AG04449 (cell line): ENCODE results near the gene DNLZ.

Source experiments
- CTCF ChIA-PET: fragments of 350-600 bp; formaldehyde crosslinking; extraction: SDS; loops from one replicate; lab custom pipeline; 2021; ENCODE audit warnings: antibody characterized with exemption; lab: Yijun Ruan, JAX
- POLR2A ChIA-PET: fragments of 400-600, 350-600 bp; formaldehyde crosslinking; extraction: SDS; loops from one replicate; lab custom pipeline; 2020; ENCODE audit warnings: antibody characterized with exemption, inconsistent platforms; lab: Yijun Ruan, JAX
- DNase-seq: peaks from one replicate; pipeline ENCODE4 v3.0.0-alpha.2; 2010; ENCODE audit warnings: low read depth, low spot score
- H3K4me3 ChIP-seq: 2 replicates; pipeline ENCODE4 v1.5.1; 2011; ENCODE audit warnings: low read depth, mild to moderate bottlenecking, control low read depth, low read length
- TF ChIP-seq, protein P1 (sequence below): IDR thresholded peaks from one replicate; pipeline ENCODE4 v1.5.1; 2011; ENCODE audit warnings: mild to moderate bottlenecking, moderate library complexity, low read length, control low read depth, inconsistent platforms; ENCODE audit not compliant: insufficient read depth; ENCODE audit errors: missing control alignments

The DNLZ gene

DNA sequence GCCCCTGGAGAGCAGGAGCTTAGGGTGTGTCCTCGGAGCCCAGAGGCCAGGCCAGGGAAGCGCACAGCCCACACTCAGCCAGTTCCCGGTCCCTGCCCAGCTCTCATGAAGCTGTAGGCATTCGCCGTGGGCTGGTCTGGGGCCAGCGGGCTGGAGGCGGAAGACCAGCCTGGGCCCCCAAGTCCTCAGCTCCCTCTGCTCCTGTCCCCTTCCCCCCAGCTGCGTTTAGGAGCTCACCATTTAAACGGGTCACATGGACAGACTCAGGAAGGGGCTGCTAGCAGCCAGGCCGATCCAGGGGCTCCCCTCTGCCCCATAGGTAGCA lies 17.4 kb downstream of the DNLZ start:
- CTCF ChIA-PET: interaction anchor here (0.9 to 4.6 kb wide), 8 partner anchors 9 to 55 kb away, joined by 3 to 34 read pairs (median 6); partner anchors contain the start of genes DNLZ and GPSM1
- H3K4me3 ChIP-seq: no peak overlapping the region
- DNase-seq: no peak

DNA sequence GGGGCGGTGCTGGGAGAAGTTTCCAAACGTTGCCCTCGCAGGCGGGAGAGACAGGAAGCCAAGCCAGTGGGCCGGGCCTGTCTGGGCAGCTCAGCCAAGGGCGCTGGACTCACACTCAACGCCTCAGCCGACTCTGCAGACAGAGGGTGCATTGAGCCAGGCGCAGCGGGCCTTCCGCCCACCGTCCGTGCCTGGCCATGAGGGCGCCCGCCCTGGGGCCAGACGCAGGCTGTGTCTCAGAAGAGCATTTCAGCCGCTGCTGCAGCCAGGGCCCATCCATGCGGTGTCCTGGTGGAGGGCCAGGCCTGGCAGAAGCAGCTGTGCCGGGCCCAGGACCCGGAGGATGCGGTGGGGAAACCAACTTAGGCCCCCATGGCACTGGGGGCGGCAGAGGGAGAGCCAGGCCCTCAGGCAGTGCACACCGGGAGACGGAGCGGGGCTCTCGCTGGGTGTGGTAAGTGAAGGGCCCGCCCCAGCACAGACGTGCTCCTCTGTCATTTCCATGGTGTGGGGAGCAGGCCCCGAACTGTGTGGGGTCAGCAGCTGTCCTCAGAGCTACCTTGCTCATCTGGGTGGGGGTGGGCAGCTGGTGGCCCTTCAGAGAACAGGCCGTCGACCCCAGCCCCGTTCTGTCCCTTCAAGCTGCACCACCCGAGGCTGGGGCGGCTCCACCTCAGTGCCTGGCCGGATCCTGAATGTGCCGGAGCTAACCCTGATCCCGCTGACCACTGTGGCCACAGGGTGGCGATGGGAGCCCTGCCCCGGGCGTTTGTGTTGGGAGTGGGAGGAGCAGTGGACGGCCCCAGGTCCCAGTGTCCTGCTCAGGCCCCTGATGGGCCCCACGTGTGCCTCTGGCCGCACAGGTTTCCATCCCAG lies 18.0 kb downstream of the DNLZ start:
- TF ChIP-seq, protein P1, sequence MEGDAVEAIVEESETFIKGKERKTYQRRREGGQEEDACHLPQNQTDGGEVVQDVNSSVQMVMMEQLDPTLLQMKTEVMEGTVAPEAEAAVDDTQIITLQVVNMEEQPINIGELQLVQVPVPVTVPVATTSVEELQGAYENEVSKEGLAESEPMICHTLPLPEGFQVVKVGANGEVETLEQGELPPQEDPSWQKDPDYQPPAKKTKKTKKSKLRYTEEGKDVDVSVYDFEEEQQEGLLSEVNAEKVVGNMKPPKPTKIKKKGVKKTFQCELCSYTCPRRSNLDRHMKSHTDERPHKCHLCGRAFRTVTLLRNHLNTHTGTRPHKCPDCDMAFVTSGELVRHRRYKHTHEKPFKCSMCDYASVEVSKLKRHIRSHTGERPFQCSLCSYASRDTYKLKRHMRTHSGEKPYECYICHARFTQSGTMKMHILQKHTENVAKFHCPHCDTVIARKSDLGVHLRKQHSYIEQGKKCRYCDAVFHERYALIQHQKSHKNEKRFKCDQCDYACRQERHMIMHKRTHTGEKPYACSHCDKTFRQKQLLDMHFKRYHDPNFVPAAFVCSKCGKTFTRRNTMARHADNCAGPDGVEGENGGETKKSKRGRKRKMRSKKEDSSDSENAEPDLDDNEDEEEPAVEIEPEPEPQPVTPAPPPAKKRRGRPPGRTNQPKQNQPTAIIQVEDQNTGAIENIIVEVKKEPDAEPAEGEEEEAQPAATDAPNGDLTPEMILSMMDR: peak; percentile 52
- no peak overlapping the region for H3K4me3 ChIP-seq
- ChIA-PET CTCF (interaction anchor here (0.9 to 4.6 kb wide), 8 partner anchors 9 to 55 kb away, joined by 3 to 34 read pairs (median 6); partner anchors contain the start of genes DNLZ and GPSM1), POLR2A (interaction anchor here (0.9 to 1.5 kb wide), 4 partner anchors 9 to 17 kb away, joined by 3 to 5 read pairs (median 4); no protein-coding TSS in a partner anchor)
- no peak for DNase-seq

More for the DNA sequence above, 17.4 kb downstream of the DNLZ start:
- POLR2A ChIA-PET: interaction anchor here (1.3 to 1.5 kb wide), 3 partner anchors 8 to 17 kb away, joined by 4 to 5 read pairs (median 4); no protein-coding TSS in a partner anchor
- TF ChIP-seq, protein P1: no peak

DNA sequence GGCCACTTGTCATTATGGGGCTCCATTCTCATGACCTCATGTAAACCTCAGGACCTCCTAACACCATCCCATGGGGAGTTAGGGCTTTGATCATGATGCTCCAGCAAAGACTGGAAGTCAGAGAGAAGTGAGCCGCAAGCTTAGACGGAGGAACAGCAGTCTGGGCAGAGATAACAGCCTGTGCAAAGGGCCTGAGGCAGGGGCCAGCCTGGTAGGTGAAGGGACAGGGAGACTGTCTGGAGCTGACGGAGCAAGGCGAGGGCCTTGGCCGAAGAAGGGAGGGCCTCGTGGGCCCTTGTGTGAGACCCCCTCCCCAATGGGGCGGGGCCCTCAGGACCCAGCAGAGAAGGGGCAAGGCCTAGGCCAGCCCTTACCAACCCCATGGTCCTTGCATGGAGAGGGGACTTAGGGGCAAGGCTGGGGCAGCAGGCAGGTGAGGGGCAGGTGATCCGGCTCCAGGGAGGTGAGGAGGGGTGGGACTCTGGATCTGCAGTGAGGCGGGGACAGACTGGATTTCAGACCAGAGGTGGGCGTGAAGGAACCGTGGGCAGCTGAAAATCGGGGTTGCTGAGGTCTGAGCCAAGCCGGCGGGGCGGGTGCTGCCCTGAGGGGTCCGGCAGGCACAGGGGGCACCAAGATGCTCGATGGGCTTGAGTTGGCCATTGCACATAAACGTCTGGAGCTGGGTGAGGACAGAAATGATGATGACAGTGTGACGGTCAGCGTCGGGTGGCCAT lies 18.8 kb downstream of the DNLZ start:
- ChIA-PET POLR2A (interaction anchor here (0.9 kb wide), 1 partner anchor 9 kb away, joined by 3 read pairs; no protein-coding TSS in a partner anchor), CTCF (interaction anchor here (0.9 to 4.6 kb wide), 8 partner anchors 8 to 32 kb away, joined by 3 to 34 read pairs (median 6); partner anchors contain the start of genes DNLZ and GPSM1)
- H3K4me3 ChIP-seq: no peak overlapping the region
- no peak for DNase-seq
- TF ChIP-seq, protein P1: no peak

DNA sequence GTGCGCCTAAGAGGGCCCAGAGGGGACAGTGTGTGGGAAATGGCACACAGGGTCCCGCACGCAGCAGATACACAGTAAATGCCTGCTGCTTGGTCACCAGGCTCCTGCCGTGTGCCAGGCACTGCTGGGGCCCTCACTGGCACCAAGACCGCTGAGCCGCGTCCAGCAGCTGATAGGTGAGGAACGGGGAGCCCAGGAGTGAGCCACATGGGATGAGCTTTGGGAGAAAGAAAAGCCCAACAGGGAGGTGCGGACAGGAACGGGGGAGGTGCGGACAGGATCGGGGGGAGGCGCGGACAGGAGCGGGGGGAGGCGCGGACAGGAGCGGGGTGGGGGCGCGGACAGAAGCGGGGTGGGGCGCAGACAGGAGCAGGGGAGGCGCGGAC lies 19.7 kb downstream of the DNLZ start:
- H3K4me3 ChIP-seq: no peak overlapping the region
- TF ChIP-seq, protein P1: no peak
- ChIA-PET CTCF (interaction anchor here (0.9 to 4.6 kb wide), 4 partner anchors 11 to 31 kb away, joined by 3 to 34 read pairs (median 6); partner anchors contain the start of gene DNLZ), POLR2A (no interaction called here)
- DNase-seq: no peak

DNA sequence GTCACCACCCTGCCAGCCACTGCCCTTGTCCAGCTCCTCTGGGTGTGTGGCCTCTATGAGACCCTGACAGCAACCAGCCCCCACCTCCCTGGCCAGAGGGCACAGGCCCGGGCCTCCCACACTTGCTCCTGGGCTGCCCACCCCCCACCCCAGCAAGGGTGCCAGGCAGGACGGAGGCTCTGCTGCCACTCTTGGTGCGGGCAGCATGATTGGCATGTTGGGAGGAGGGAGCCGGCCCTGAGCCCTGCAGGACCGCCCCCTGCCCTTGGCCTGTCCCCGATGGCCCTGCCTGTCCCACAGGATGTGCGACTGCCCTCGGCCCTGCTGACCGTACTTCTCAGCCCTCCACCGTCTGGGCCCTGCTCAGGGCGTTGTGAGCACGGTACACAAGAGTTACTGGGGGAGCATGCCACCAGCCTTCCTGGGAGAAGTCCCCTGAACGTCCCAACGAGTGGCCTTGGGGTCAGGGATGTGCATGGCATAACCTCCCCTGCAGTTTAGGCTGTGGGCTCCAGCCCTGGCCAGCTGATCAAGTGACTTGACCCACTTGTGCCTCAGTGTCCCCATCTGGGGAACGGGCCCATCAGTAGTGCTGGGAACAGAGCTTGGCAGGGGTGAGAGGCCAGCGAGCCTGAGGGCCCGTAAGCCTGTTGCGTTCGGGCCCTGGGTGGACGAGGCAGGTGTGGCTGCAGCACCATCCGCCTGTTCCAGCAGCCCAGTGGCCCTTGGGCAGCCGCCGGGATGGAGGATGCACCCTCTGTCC lies 20.2 kb downstream of the DNLZ start:
- ChIA-PET CTCF (no interaction called here), POLR2A (no interaction called here)
- DNase-seq: no peak
- TF ChIP-seq, protein P1: no peak
- H3K4me3 ChIP-seq: no peak overlapping the region
